ENCODE measurements around the gene METAP2.

GRCh38 chr12:95497031-95497430, 23.1 kb downstream of the METAP2 start:
- no peak for TF ChIP-seq CTCF (IDR thresholded peaks at IDR 0.05)
- no peak for TF ChIP-seq POLR2A (IDR thresholded peaks at IDR 0.05)
